Cardiac muscle cell (in vitro differentiated cells and primary cell): ENCODE results near the gene FGF22. TPM values are rescaled to one million over a fixed set of nuclear protein-coding genes. Genes with fewer than 3 reads are reported as not detected.
"Not testable (repeated sequence)": the region's sequence is repeated elsewhere in the genome, so short reads cannot be mapped to it uniquely, and the experiment has no call there.

Experiments
- DNase-seq, 2 donors: peaks; one replicate each; pipeline versions ENCODE4 v3.0.0 to v3.0.0-alpha.2; 2010 to 2017; ENCODE audit warnings: low read depth in 1 of 2, low spot score in 1 of 2
- H3K27ac ChIP-seq: fragments of 200-600 bp; sonication (generic); 2 replicates; pipeline ENCODE4 v1.5.1; 2016
- H3K27me3 ChIP-seq: fragments of 200-600 bp; sonication (generic); 2 replicates; pipeline ENCODE4 v1.6.0; 2016; ENCODE audit warnings: control low read depth
- H3K36me3 ChIP-seq: fragments of 200-600 bp; sonication (generic); 2 replicates; pipeline ENCODE4 v1.5.1; 2016; ENCODE audit warnings: control low read depth
- H3K4me1 ChIP-seq: fragments of 200-600 bp; sonication (generic); 2 replicates; pipeline ENCODE4 v1.8.1; 2017; ENCODE audit warnings: low read depth, mild to moderate bottlenecking, mixed run types
- H3K4me3 ChIP-seq: fragments of 200-600 bp; sonication (generic); 2 replicates; pipeline ENCODE4 v1.5.1; 2016; ENCODE audit warnings: mild to moderate bottlenecking
- H3K9me3 ChIP-seq: fragments of 200-600 bp; sonication (generic); 2 replicates; pipeline ENCODE4 v1.5.1; 2017; ENCODE audit warnings: low read depth, mild to moderate bottlenecking, control low read depth
- CTCF ChIP-seq: IDR thresholded peaks from 2 replicates; pipeline ENCODE4 v1.5.1; 2012; ENCODE audit warnings: low read depth, mild to moderate bottlenecking, low read length
- polyA plus RNA-seq: library from polyadenylated mRNA; unstranded; fragments of >200 nt; fragmentation: Nextera tagmentation; extraction: Ambion mirVana; gene quantifications from 2 replicates; pipeline ENCODE4 v1.2.1, GENCODE V29; 2016
- total RNA-seq: library from RNA; depleted of rRNA; stranded (reverse); fragments of >200 nt; gene quantifications from 2 replicates; pipeline ENCODE4 v1.2.3, GENCODE V29; 2016

FGF22 gene
- total and polyA plus RNA-seq, 2 experiments from 2014 or later: 0.92 TPM; not detected in 1

GRCh38 chr19:618674-619285, 20.9 kb upstream of the FGF22 start:
- no peaks in the 10 kb centered on the region for H3K4me1 ChIP-seq
- no peak overlapping the region for H3K27ac ChIP-seq

GRCh38 chr19:619286-620002, 20.2 kb upstream of the FGF22 start:
- H3K27ac ChIP-seq: no peak overlapping the region
- no peak for TF ChIP-seq CTCF

More at GRCh38 chr19:618674-619285, 20.9 kb upstream of the FGF22 start:
- H3K27me3 ChIP-seq: no peaks in the 10 kb centered on the region
- H3K4me3 ChIP-seq: no peak overlapping the region
- DNase-seq: no peak
- H3K9me3 ChIP-seq: no peaks in the 10 kb centered on the region
- H3K36me3 ChIP-seq: peaks cover 20% of the 10 kb centered on the region
- no peak for TF ChIP-seq CTCF

GRCh38 chr19:620166-620862, 19.4 kb upstream of the FGF22 start:
- H3K9me3 ChIP-seq: no peaks in the 10 kb centered on the region
- DNase-seq: no peak
- H3K36me3 ChIP-seq: peaks cover 16% of the 10 kb centered on the region
- no peaks in the 10 kb centered on the region for H3K27me3 ChIP-seq
- H3K27ac ChIP-seq: no peak overlapping the region
- TF ChIP-seq CTCF: no peak
- H3K4me3 ChIP-seq: no peak overlapping the region
- H3K4me1 ChIP-seq: no peaks in the 10 kb centered on the region

More at GRCh38 chr19:619286-620002, 20.2 kb upstream of the FGF22 start:
- no peak for DNase-seq
- H3K36me3 ChIP-seq: peaks cover 20% of the 10 kb centered on the region
- no peak overlapping the region for H3K4me3 ChIP-seq
- no peaks in the 10 kb centered on the region for H3K9me3 ChIP-seq
- H3K27me3 ChIP-seq: no peaks in the 10 kb centered on the region
- H3K4me1 ChIP-seq: no peaks in the 10 kb centered on the region

GRCh38 chr19:621191-621590, 18.5 kb upstream of the FGF22 start:
- H3K9me3 ChIP-seq, H3K27me3 ChIP-seq, H3K4me1 ChIP-seq, DNase-seq, H3K4me3 ChIP-seq, H3K27ac ChIP-seq: not testable (repeated sequence)
- peaks cover 16% of the 10 kb centered on the region for H3K36me3 ChIP-seq

GRCh38 chr19:621819-622218, 17.9 kb upstream of the FGF22 start:
- Histone ChIP-seq H3K27me3 (no peaks in the 10 kb centered on the region), H3K36me3 (peaks cover 16% of the 10 kb centered on the region), H3K9me3 (no peaks in the 10 kb centered on the region), H3K27ac (no peak overlapping the region), H3K4me3 (no peak overlapping the region), H3K4me1 (no peaks in the 10 kb centered on the region)
- DNase-seq: no peak
- TF ChIP-seq CTCF: no peak

- Histone ChIP-seq H3K36me3 (peaks cover 13% of the 10 kb centered on the region), H3K4me1 (no peaks in the 10 kb centered on the region), H3K27me3 (no peaks in the 10 kb centered on the region), H3K27ac (no peak overlapping the region), H3K9me3 (no peaks in the 10 kb centered on the region), H3K4me3 (no peak overlapping the region)
- DNase-seq: no peak
- TF ChIP-seq CTCF: no peak
Observed at GRCh38 chr19:622666-623065, 17.0 kb upstream of the FGF22 start.
